Measurements from ENCODE around the gene PBX1.

- TF ChIP-seq, protein P1, sequence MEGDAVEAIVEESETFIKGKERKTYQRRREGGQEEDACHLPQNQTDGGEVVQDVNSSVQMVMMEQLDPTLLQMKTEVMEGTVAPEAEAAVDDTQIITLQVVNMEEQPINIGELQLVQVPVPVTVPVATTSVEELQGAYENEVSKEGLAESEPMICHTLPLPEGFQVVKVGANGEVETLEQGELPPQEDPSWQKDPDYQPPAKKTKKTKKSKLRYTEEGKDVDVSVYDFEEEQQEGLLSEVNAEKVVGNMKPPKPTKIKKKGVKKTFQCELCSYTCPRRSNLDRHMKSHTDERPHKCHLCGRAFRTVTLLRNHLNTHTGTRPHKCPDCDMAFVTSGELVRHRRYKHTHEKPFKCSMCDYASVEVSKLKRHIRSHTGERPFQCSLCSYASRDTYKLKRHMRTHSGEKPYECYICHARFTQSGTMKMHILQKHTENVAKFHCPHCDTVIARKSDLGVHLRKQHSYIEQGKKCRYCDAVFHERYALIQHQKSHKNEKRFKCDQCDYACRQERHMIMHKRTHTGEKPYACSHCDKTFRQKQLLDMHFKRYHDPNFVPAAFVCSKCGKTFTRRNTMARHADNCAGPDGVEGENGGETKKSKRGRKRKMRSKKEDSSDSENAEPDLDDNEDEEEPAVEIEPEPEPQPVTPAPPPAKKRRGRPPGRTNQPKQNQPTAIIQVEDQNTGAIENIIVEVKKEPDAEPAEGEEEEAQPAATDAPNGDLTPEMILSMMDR (IDR thresholded peaks at IDR 0.05): no peak
- TF ChIP-seq POLR2A (IDR thresholded peaks at IDR 0.05) (no peak), POLR2AphosphoS5 (IDR thresholded peaks at IDR 0.05) (no peak)
These were observed 17.6 kb downstream of the PBX1 start for GRCh38 chr1:164576291-164577271.
